ENCODE results near the gene RASSF5. TPM values are rescaled to one million over a fixed set of nuclear protein-coding genes. Genes with fewer than 3 reads are reported as not detected.

RASSF5 gene
- total and polyA plus RNA-seq, 3 donors from 2014 or later = 4.3 to 8.4 (median 5.9) TPM

DNA sequence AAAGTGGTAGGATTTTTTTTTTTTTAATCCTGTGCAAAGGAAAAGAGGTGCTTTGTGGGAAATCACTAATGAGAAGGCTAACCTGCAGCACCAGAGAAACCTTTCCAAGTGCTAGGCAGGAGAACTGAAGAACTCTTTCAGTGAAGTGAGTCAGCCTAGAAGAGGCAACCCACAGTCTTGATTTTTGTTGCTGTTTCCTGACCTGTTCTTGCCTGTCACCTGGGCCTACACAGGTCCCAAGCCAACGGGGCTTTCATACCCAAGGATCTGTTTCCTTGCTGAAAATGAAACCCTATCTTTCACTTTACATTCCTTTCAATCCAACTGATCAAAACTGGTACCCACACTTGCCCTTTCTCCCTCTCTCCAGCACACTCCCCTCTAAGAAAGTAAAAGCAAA is 44.2 kb upstream of the RASSF5 start:
- Histone ChIP-seq H3K4me3 (no peak overlapping the region), H3K27me3 (no peaks in the 10 kb centered on the region), H3K9me3 (no peaks in the 10 kb centered on the region), H3K27ac (no peak overlapping the region), H3K4me1 (peaks cover 4% of the 10 kb centered on the region), H3K36me3 (ENCODE audit: low read depth, missing control alignments) (no peaks in the 10 kb centered on the region)
- WGBS, 2 donors = 78 to 83% methylated on average over 1 of the region's 1 CpG
- TF ChIP-seq POLR2A (IDR thresholded peaks at IDR 0.05) = no peak
- TF ChIP-seq CTCF (IDR thresholded peaks at IDR 0.05) = no peak
- intact Hi-C loops (cut with DNase I; ENCODE audit: low total_unique reads) = no loop called here
- no peak for DNase-seq

DNA sequence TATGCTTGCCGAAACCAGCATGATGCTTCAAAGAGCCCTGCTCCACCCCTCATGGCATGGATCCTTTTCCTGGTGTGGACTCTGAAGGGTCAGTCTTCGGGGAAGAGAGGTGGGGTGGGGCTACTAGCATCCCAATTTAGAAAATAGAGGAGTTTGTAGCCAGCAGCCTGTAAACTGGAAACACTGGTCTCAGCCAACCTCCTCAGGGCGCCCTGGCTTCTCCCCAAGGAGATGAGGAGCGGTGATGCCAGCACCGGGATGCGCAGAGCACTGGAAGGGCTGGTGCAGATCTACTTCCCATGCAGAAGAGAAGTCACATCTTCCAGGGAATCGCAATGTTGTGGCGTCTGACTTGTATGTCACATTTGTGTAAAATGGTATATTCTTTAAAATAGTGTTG is 43.4 kb upstream of the RASSF5 start:
- no peak for TF ChIP-seq POLR2A (IDR thresholded peaks at IDR 0.05)
- TF ChIP-seq CTCF (IDR thresholded peaks at IDR 0.05) = no peak
- Histone ChIP-seq H3K27me3 (no peaks in the 10 kb centered on the region), H3K36me3 (ENCODE audit: low read depth, missing control alignments) (no peaks in the 10 kb centered on the region), H3K27ac (no peak overlapping the region), H3K4me3 (no peak overlapping the region), H3K9me3 (no peaks in the 10 kb centered on the region), H3K4me1 (peaks cover 4% of the 10 kb centered on the region)
- no peak for DNase-seq
- WGBS, 2 donors = 94 to 98% methylated on average over 7 to 8 of the region's 8 CpGs
- intact Hi-C loops (cut with DNase I; ENCODE audit: low total_unique reads) = no loop called here

GRCh38 chr1:206464456-206464964 is 42.8 kb upstream of the RASSF5 start:
- TF ChIP-seq CTCF (IDR thresholded peaks at IDR 0.05) (no peak), POLR2A (IDR thresholded peaks at IDR 0.05) (no peak)
- Histone ChIP-seq H3K4me3 (no peak overlapping the region), H3K36me3 (ENCODE audit: low read depth, missing control alignments) (no peaks in the 10 kb centered on the region), H3K27ac (no peak overlapping the region), H3K9me3 (no peaks in the 10 kb centered on the region), H3K27me3 (no peaks in the 10 kb centered on the region), H3K4me1 (peaks cover 4% of the 10 kb centered on the region)
- WGBS, 2 donors = 90 to 92% methylated on average over 4 of the region's 4 CpGs
- DNase-seq = no peak
- intact Hi-C loops (cut with DNase I; ENCODE audit: low total_unique reads) = no loop called here

- Histone ChIP-seq H3K27me3 (no peaks in the 10 kb centered on the region), H3K27ac (no peak overlapping the region), H3K4me1 (peaks cover 4% of the 10 kb centered on the region), H3K9me3 (no peaks in the 10 kb centered on the region), H3K4me3 (no peak overlapping the region), H3K36me3 (ENCODE audit: low read depth, missing control alignments) (no peaks in the 10 kb centered on the region)
- no peak for DNase-seq
- 74 to 76% methylated on average over 2 of the region's 2 CpGs for WGBS, 2 donors
- intact Hi-C loops (cut with DNase I; ENCODE audit: low total_unique reads) = no loop called here
- TF ChIP-seq POLR2A (IDR thresholded peaks at IDR 0.05) (no peak), CTCF (IDR thresholded peaks at IDR 0.05) (no peak)
Measured at GRCh38 chr1:206465951-206466350, 41.4 kb upstream of the RASSF5 start.
